Gastroesophageal sphincter (tissue), 4 donors: Measurements from ENCODE around the gene C1orf226. TPM values are rescaled to one million over a fixed set of nuclear protein-coding genes. Genes with fewer than 3 reads are reported as not detected.

ENCODE experiments used
- ATAC-seq: fragments of 150-250 bp; one replicate; pipeline ENCODE4 v1.9.1; 2016; ENCODE audit warnings: mild to moderate bottlenecking, moderate library complexity
- H3K27ac ChIP-seq, 4 donors: fragments of 200-600 bp; sonication (generic) in 3 of 4; 1 replicate in 3 of 4; 2 replicates in 1 of 4; pipeline ENCODE4 v1.5.1; 2016 to 2019
- H3K27me3 ChIP-seq: fragments of 200-600 bp; sonication (generic); one replicate; pipeline ENCODE4 v1.5.1; 2019
- H3K36me3 ChIP-seq, 2 donors: fragments of 200-600 bp; sonication (generic); one replicate each; pipeline ENCODE4 v1.5.1; 2019; ENCODE audit warnings: control low read depth in 1 of 2
- H3K4me1 ChIP-seq, 3 donors: fragments of 200-600 bp; sonication (generic); 1 replicate in 2 of 3; 2 replicates in 1 of 3; pipeline ENCODE4 v1.5.1; 2016 to 2019; ENCODE audit warnings: control low read depth in 2 of 3
- H3K4me3 ChIP-seq, 2 donors: fragments of 200-600 bp; sonication (generic); one replicate each; pipeline ENCODE4 v1.5.1; 2019; ENCODE audit warnings: mild to moderate bottlenecking in 1 of 2, moderate library complexity in 1 of 2
- H3K9me3 ChIP-seq, 3 donors: fragments of 200-600 bp; sonication (generic); one replicate each; pipeline ENCODE4 v1.5.1; 2017 to 2019; ENCODE audit warnings: control low read depth in 2 of 3
- CTCF ChIP-seq, 4 experiments: fragments of 200-600 bp in 2 of 4; fragments of 450-650 bp in 2 of 4; sonication (generic) in 1 of 4; IDR thresholded peaks; one replicate each; pipeline ENCODE4 v1.5.1; 2017 to 2019; ENCODE audit warnings: antibody characterized with exemption in 4 of 4, mild to moderate bottlenecking in 2 of 4, moderate library complexity in 2 of 4
- EP300 ChIP-seq: sonication (generic); formaldehyde crosslinking; IDR thresholded peaks from one replicate; pipeline ENCODE4 v1.6.1; 2017; ENCODE audit warnings: antibody characterized with exemption, mild to moderate bottlenecking
- POLR2A ChIP-seq, 2 donors: fragments of 450-650 bp; IDR thresholded peaks; one replicate each; pipeline ENCODE4 v1.6.1; 2017; ENCODE audit warnings: antibody characterized with exemption in 2 of 2, mild to moderate bottlenecking in 2 of 2, moderate library complexity in 1 of 2
- POLR2AphosphoS5 ChIP-seq: sonication (generic); formaldehyde crosslinking; IDR thresholded peaks from one replicate; pipeline ENCODE4 v1.6.1; 2017; ENCODE audit warnings: antibody characterized with exemption
- WGBS, 2 donors: methylation state at CpG; one replicate each; pipeline ENCODE4 v1.1.5; 2018; ENCODE audit warnings: low coverage in 1 of 2; 5-methylcytosine and 5-hydroxymethylcytosine counted together
- total RNA-seq, 4 donors: library from RNA; depleted of rRNA; stranded (reverse); fragments of >200 nt; gene quantifications; one replicate each; pipeline ENCODE4 v1.1.0, GENCODE V29; 2016

Gene C1orf226
- total RNA-seq, 4 donors from 2014 or later: 10.0 to 17.5 (median 12.4) TPM

GRCh38 chr1:162397039-162397448 is 15.5 kb downstream of the C1orf226 start:
- no peaks in the 10 kb centered on the region for H3K4me1 ChIP-seq
- no peak overlapping the region for H3K4me3 ChIP-seq
- TF ChIP-seq POLR2AphosphoS5 (no peak), POLR2A (IDR thresholded peaks at IDR 0.05) (no peak), EP300 (no peak), CTCF (IDR thresholded peaks at IDR 0.05) (no peak)
- H3K9me3 ChIP-seq: no peaks in the 10 kb centered on the region
- 78 to 86% methylated on average over 1 to 3 of the region's 3 CpGs for WGBS, 2 donors
- H3K27ac ChIP-seq: no peak overlapping the region
- no peaks in the 10 kb centered on the region for H3K36me3 ChIP-seq
- ATAC-seq: peak; percentile 34
- peaks cover 32% of the 10 kb centered on the region for H3K27me3 ChIP-seq

DNA sequence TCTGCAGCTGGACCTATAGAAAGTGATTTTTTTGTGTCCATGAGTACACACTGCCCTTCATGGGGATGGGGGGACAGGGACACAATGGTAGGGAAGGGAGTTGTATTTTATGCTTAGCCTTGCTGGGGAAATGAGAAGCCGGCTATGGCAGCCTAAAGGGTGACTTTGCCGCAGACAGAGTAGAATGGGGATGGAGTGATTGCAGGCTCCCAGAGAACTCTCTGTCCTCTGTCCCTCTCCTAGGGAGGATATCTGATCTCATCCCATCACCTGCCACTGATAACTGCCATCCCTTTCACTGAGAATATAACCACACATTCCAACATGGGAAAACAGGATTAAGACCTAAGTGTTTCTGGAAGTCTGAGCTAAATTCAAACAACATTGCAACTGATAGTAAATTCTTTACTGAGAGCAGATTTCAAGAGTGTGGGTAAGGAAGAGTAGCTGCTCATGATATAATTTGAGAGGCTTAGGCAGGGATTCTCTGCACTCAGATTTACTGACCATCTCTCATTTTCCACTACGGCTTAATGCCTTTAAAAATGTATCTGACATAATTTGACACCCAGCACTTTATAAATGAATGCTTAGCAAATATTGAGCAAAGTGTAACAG is 16.5 kb downstream of the C1orf226 start:
- ATAC-seq: no peak
- 57 to 67% methylated on average over 1 to 3 of the region's 3 CpGs for WGBS, 2 donors
- Histone ChIP-seq H3K36me3 (no peaks in the 10 kb centered on the region), H3K27ac (no peak overlapping the region), H3K27me3 (peaks cover 31% of the 10 kb centered on the region), H3K9me3 (no peaks in the 10 kb centered on the region), H3K4me3 (no peak overlapping the region), H3K4me1 (no peaks in the 10 kb centered on the region)
- TF ChIP-seq POLR2A (IDR thresholded peaks at IDR 0.05): no peak
- no peak for TF ChIP-seq EP300
- no peak for TF ChIP-seq CTCF (IDR thresholded peaks at IDR 0.05)

DNA sequence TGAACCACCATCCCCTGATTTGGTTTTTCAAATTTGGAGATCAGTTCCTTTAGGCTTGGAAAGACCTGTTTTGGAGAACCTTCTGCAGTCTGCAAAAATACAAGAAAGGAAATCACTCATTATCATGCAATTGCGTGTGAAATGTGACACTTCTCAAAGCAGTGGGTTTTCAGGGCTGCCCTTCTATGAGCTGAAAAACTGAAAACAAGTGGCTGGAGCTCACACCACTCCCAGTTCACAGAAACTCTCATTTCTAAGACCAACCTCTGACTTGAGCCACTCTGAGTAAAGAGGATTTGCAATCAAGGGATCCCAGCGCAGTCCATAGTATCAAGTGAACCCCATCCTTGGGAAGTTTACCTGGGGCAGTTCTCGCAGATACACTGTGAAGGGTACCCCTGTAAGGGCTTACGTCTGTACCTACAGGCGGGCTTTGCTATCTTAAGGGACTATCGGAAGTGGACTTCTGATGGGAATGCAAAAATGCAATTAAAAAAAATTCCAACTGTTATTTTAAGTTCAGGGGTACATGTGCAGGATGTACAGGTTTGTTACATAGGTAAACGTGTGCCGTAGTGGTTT is 17.6 kb downstream of the C1orf226 start:
- Histone ChIP-seq H3K4me3 (no peak overlapping the region), H3K9me3 (no peaks in the 10 kb centered on the region), H3K4me1 (no peaks in the 10 kb centered on the region), H3K27me3 (peaks cover 30% of the 10 kb centered on the region), H3K27ac (no peak overlapping the region), H3K36me3 (no peaks in the 10 kb centered on the region)
- no peak for ATAC-seq
- TF ChIP-seq CTCF (IDR thresholded peaks at IDR 0.05) (no peak), POLR2AphosphoS5 (no peak), POLR2A (IDR thresholded peaks at IDR 0.05) (no peak), EP300 (no peak)
- 75 to 85% methylated on average over 2 to 6 of the region's 8 CpGs for WGBS, 2 donors

GRCh38 chr1:162400790-162401355 is 19.3 kb downstream of the C1orf226 start:
- no peak for ATAC-seq
- H3K9me3 ChIP-seq: no peaks in the 10 kb centered on the region

GRCh38 chr1:162404550-162405160 is 23.1 kb downstream of the C1orf226 start:
- H3K27ac ChIP-seq: no peak overlapping the region
- H3K9me3 ChIP-seq: no peaks in the 10 kb centered on the region
- no peak for ATAC-seq
- H3K36me3 ChIP-seq: no peaks in the 10 kb centered on the region
- WGBS, 2 donors: 68 to 71% methylated on average over 5 of the region's 5 CpGs
- no peak for TF ChIP-seq EP300
- no peak for TF ChIP-seq CTCF (IDR thresholded peaks at IDR 0.05)
- no peak for TF ChIP-seq POLR2AphosphoS5
- TF ChIP-seq POLR2A (IDR thresholded peaks at IDR 0.05): no peak
- H3K4me3 ChIP-seq: no peak overlapping the region
- H3K4me1 ChIP-seq: no peaks in the 10 kb centered on the region
- H3K27me3 ChIP-seq: peaks cover 12% of the 10 kb centered on the region

More at GRCh38 chr1:162400790-162401355, 19.3 kb downstream of the C1orf226 start:
- TF ChIP-seq EP300: no peak
- TF ChIP-seq POLR2A (IDR thresholded peaks at IDR 0.05): no peak
- TF ChIP-seq POLR2AphosphoS5: no peak
- H3K36me3 ChIP-seq: no peaks in the 10 kb centered on the region
- no peaks in the 10 kb centered on the region for H3K4me1 ChIP-seq
- H3K27me3 ChIP-seq: peaks cover 22% of the 10 kb centered on the region
- no peak overlapping the region for H3K27ac ChIP-seq
- 80 to 90% methylated on average over 9 to 10 of the region's 10 CpGs for WGBS, 2 donors
- H3K4me3 ChIP-seq: no peak overlapping the region
